ENCODE measurements around the gene MRPL2. TPM values are rescaled to one million over a fixed set of nuclear protein-coding genes. Genes with fewer than 3 reads are reported as not detected.

Gene MRPL2
- total and polyA plus RNA-seq, 2 donors from 2014 or later: 56.6 to 127 TPM

DNA sequence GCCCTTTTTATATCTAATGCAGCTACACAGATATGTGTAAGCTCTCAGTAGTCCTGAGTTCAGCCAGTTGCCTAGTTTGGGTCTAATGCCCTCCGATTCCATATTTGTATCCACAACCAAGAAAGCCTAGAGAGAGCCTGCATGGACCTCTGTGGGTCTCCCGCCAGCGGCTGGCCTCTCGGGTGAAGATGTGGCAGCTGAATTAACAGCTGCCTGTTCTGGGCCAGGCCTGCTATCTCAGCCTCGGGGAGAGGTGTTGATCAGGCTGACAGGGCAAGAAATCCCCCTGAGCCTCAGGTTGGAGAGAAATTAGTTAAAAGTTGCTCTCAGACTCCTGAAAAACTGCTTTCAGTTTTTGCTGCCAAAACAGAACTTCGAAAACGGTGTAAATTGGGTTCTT is 36.7 kb upstream of the MRPL2 start:
- DNase-seq (peak in 2 of 5 donors; percentile 36 to 59), FAIRE-seq (no peak)
- no peaks in the 10 kb centered on the region for H3K9me3 ChIP-seq (ENCODE audit: control insufficient read depth in 2 of 3, insufficient read depth in 1 of 3, low read length in 3 of 3)
- H3K4me3 ChIP-seq (ENCODE audit: low read length in 3 of 3): peak overlapping the region in 1 of 3 donors; percentile 21
- no peaks in the 10 kb centered on the region for H3K36me3 ChIP-seq (ENCODE audit: control insufficient read depth in 2 of 3, insufficient read depth in 3 of 3, low read length in 3 of 3)
- peak overlapping the region; percentile 29 to 33 for H3K27ac ChIP-seq (ENCODE audit: low read depth in 2 of 2, low read length in 2 of 2)
- peaks cover 6 to 20% (median 18%) of the 10 kb centered on the region in 3 donors for H3K4me1 ChIP-seq (ENCODE audit: control insufficient read depth in 2 of 3, insufficient read depth in 2 of 3, low read depth in 1 of 3, low read length in 3 of 3)
- intact Hi-C loops (cut with DNase I): no loop called here
- TF ChIP-seq, protein P1, sequence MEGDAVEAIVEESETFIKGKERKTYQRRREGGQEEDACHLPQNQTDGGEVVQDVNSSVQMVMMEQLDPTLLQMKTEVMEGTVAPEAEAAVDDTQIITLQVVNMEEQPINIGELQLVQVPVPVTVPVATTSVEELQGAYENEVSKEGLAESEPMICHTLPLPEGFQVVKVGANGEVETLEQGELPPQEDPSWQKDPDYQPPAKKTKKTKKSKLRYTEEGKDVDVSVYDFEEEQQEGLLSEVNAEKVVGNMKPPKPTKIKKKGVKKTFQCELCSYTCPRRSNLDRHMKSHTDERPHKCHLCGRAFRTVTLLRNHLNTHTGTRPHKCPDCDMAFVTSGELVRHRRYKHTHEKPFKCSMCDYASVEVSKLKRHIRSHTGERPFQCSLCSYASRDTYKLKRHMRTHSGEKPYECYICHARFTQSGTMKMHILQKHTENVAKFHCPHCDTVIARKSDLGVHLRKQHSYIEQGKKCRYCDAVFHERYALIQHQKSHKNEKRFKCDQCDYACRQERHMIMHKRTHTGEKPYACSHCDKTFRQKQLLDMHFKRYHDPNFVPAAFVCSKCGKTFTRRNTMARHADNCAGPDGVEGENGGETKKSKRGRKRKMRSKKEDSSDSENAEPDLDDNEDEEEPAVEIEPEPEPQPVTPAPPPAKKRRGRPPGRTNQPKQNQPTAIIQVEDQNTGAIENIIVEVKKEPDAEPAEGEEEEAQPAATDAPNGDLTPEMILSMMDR (IDR thresholded peaks at IDR 0.05; ENCODE audit: borderline replicate concordance, extremely low read depth, insufficient read depth): no peak
- no peaks in the 10 kb centered on the region for H3K27me3 ChIP-seq (ENCODE audit: control insufficient read depth, insufficient read depth, low read length)
- peak overlapping the region in 1 of 3 donors; percentile 40 for H3K9ac ChIP-seq (ENCODE audit: low read length in 3 of 3)

DNA sequence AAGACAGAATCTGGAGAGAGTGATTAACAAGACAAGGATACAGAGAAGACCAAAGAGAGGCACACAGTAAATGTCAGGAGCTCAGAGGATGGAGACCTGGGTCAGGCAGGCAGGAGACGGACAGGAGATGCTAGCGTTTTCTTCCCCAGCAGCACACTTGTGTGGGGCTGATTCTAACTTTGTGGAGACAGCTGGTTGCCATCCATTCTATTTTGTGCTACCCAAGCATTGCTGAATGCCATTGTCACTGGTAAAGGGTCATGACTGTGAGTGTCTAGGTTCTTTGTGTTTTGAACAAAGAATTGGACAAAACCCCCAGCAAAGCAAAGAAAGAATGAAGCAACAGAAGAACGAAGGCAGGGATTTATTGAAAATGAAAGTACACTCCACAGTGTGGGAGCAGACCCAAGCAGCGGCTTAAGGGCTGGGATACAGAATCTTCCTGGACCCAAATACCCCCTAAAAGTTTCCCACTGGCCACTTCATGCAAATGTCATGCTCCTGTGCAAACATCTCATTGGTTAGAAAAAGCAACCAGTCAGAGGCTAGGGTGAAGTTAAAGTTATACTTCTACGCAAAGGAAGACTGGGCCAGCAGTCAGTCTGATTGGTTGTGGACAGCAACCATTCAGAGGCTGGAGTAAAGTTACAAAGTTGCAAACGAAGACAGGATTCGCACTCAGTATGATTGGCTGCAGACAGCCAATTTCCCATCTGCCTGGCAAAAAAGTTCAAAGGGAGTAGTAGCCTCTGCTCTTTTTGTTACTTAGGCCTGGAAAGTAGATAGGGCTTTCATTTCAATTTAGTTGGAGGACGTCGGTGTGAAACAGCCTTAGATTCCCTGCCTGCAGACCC is 34.4 kb upstream of the MRPL2 start:
- peaks cover 20% of the 10 kb centered on the region in 3 donors for H3K4me1 ChIP-seq (ENCODE audit: control insufficient read depth in 2 of 3, insufficient read depth in 2 of 3, low read depth in 1 of 3, low read length in 3 of 3)
- H3K27ac ChIP-seq (ENCODE audit: low read depth in 2 of 2, low read length in 2 of 2): peak overlapping the region in 1 of 2 donors; percentile 24
- H3K27me3 ChIP-seq (ENCODE audit: control insufficient read depth, insufficient read depth, low read length): no peaks in the 10 kb centered on the region
- H3K36me3 ChIP-seq (ENCODE audit: control insufficient read depth in 2 of 3, insufficient read depth in 3 of 3, low read length in 3 of 3): no peaks in the 10 kb centered on the region
- peak in 1 of 5 donors; percentile 32 for DNase-seq
- peak overlapping the region in 2 of 3 donors; percentile 0 to 12 for H3K9ac ChIP-seq (ENCODE audit: low read length in 3 of 3)
- TF ChIP-seq, protein P1 (IDR thresholded peaks at IDR 0.05; ENCODE audit: borderline replicate concordance, extremely low read depth, insufficient read depth): no peak
- no peak for FAIRE-seq
- intact Hi-C loops (cut with DNase I): no loop called here
- peak overlapping the region in 2 of 3 donors; percentile 40 to 63 for H3K4me3 ChIP-seq (ENCODE audit: low read length in 3 of 3)
- no peaks in the 10 kb centered on the region for H3K9me3 ChIP-seq (ENCODE audit: control insufficient read depth in 2 of 3, insufficient read depth in 1 of 3, low read length in 3 of 3)

DNA sequence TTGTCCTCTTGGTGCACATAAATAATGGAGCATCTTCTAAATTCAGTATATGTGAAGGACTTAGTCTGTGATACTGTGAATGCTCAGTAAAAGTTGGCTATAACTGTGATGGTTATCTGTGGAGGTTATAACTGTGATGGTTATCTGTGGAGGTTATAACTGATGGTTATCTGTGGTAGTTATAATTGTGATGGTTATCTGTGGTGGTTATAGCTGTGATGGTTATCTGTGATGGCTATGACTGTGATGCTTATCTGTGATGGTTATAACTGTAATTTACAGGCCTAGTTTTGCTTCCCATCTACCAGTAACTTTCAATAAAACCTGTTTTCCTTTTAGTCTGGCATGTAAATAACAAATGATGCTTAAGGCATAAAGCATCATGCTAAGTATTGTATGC is 33.4 kb upstream of the MRPL2 start:
- Histone ChIP-seq H3K9me3 (ENCODE audit: control insufficient read depth in 2 of 3, insufficient read depth in 1 of 3, low read length in 3 of 3) (no peaks in the 10 kb centered on the region), H3K4me3 (ENCODE audit: low read length in 3 of 3) (no peak overlapping the region), H3K27ac (ENCODE audit: low read depth in 2 of 2, low read length in 2 of 2) (no peak overlapping the region), H3K27me3 (ENCODE audit: control insufficient read depth, insufficient read depth, low read length) (no peaks in the 10 kb centered on the region), H3K4me1 (ENCODE audit: control insufficient read depth in 2 of 3, insufficient read depth in 2 of 3, low read depth in 1 of 3, low read length in 3 of 3) (peaks cover 16 to 17% (median 16%) of the 10 kb centered on the region in 3 donors), H3K36me3 (ENCODE audit: control insufficient read depth in 2 of 3, insufficient read depth in 3 of 3, low read length in 3 of 3) (no peaks in the 10 kb centered on the region), H3K9ac (ENCODE audit: low read length in 3 of 3) (no peak overlapping the region)
- intact Hi-C loops (cut with DNase I): no loop called here
- FAIRE-seq (no peak), DNase-seq (no peak)
- TF ChIP-seq, protein P1 (IDR thresholded peaks at IDR 0.05; ENCODE audit: borderline replicate concordance, extremely low read depth, insufficient read depth): no peak

Data from kidney (tissue), 14 donors.